Heart left ventricle (tissue), 13 donors: ENCODE results near the gene MKI67.

Experiments
- POLR2A ChIP-seq, 2 donors: fragments of 450-650 bp; IDR thresholded peaks; one replicate each; pipeline ENCODE4 v1.6.1; 2017; ENCODE audit warnings: antibody characterized with exemption in 2 of 2, mild to moderate bottlenecking in 2 of 2, moderate library complexity in 2 of 2
- TF ChIP-seq, protein P1 (sequence below), 12 donors: fragments of 200-600 bp; sonication (generic) in 4 of 12; IDR thresholded peaks; one replicate each; pipeline versions ENCODE4 v1.5.0 to v1.8.0; 2018 to 2022; ENCODE audit warnings: antibody characterized with exemption in 12 of 12, mild to moderate bottlenecking in 5 of 12
- donor health status: ischemic (EF 13 %, LVEDD 7.1; RV severe dilation, severe dysfunction).
- donor health status: DM: no; HTN: yes; CAD: no.
- donor health status: DM: no; HTN: no; CAD: no.
- donor health status: ischemic (EF 25% LVEDD 6.9; RV normal size, moderate dysfunction).
- donor health status: ischemic (EF 25% LVEDD 5.7; RV mildly dilated, moderate dysfunction).
- donor health status: ischemic (EF 35%, LVEDD 5.7; RV mildly dilated, moderate dysfunction).
- donor health status: nonischemic (EF 11% LVEDD 7.7; RV severe dilation, severe dysfunction).
- donor health status: DM: yes; HTN: yes; CAD: no.
- donor health status: PGD.
- donor health status: ischemic (EF 29% LVEDD 5.4; RV normal size, mild dysfunction).
- donor health status: nonischemic (EF 23%, LVEDD 6.1; RV moderate dilation, normal function).

DNA sequence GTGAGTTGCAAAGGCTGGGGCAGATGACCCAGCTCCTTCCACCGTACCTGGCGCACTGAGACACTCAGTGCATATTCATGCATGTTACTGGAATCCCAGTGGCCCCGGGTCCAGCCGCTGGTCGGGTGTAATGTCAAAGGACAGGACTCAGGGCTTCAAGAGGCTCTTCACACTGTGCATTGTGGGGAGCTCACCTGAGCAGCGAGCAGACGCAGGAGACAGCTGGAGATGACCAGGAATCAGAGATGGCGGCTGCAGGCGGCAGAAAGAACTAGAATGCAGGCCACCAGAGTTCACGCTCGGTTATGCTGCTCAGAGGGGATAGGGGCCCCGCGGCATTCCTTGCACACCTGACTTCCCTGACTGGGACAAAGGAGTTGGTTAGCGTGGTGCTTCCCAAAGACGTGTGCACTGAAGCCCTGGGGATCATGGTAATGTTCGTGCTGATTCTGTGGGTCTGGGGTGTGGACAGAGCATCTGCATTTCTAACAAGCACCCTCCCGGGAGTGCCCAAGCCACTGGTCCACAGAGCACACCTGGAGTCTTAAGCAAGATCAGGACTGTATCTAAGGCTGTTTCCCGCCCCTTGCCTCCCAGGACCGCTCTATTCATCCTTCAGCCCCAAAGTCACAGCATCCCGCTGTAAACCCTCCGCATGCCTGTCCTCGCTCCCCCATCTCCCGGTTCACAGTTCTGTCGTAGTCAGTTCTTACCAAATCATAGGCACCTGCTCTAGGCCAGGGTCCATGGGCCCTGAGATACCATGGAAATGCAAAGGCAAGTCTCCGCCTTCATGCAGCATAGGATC is 71.0 kb downstream of the MKI67 start:
- TF ChIP-seq, protein P1, sequence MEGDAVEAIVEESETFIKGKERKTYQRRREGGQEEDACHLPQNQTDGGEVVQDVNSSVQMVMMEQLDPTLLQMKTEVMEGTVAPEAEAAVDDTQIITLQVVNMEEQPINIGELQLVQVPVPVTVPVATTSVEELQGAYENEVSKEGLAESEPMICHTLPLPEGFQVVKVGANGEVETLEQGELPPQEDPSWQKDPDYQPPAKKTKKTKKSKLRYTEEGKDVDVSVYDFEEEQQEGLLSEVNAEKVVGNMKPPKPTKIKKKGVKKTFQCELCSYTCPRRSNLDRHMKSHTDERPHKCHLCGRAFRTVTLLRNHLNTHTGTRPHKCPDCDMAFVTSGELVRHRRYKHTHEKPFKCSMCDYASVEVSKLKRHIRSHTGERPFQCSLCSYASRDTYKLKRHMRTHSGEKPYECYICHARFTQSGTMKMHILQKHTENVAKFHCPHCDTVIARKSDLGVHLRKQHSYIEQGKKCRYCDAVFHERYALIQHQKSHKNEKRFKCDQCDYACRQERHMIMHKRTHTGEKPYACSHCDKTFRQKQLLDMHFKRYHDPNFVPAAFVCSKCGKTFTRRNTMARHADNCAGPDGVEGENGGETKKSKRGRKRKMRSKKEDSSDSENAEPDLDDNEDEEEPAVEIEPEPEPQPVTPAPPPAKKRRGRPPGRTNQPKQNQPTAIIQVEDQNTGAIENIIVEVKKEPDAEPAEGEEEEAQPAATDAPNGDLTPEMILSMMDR (IDR thresholded peaks at IDR 0.05), result no peak
- TF ChIP-seq POLR2A (IDR thresholded peaks at IDR 0.05), result no peak
